OCI-M1 (cell line): ENCODE measurements around the gene CTSL.

Experiments used
- DNase-seq: peaks from one replicate; lab custom pipeline; 2025; lab: John Stamatoyannopoulos, UW

CTSL gene

GRCh38 chr9:87725900-87726709 is at the start of gene CTSL:
Gene CTSL (plus strand): TSS chr9:87726119. CDS start chr9:87727604, 1,485 bp downstream.
- DNase-seq, result peak; percentile 89

- DNase-seq, result no peak
Measured at GRCh38 chr9:87676976-87677775, 48.7 kb upstream of the CTSL start.

GRCh38 chr9:87677776-87678587 is 47.9 kb upstream of the CTSL start:
- DNase-seq, result no peak

- DNase-seq, result peak; percentile 71
Measured at GRCh38 chr9:87678650-87679355, 47.1 kb upstream of the CTSL start.

GRCh38 chr9:87681271-87682061 is 44.5 kb upstream of the CTSL start:
- no peak for DNase-seq

GRCh38 chr9:87682085-87682484 is 43.8 kb upstream of the CTSL start:
- no peak for DNase-seq

GRCh38 chr9:87682618-87683017 is 43.3 kb upstream of the CTSL start:
- no peak for DNase-seq

GRCh38 chr9:87683751-87684626 is 41.9 kb upstream of the CTSL start:
- DNase-seq, result no peak

- peak; percentile 30 for DNase-seq
Measured at GRCh38 chr9:87684627-87685219, 41.2 kb upstream of the CTSL start.

GRCh38 chr9:87685441-87685840 is 40.5 kb upstream of the CTSL start:
- DNase-seq, result no peak

GRCh38 chr9:87685871-87686519 is 39.9 kb upstream of the CTSL start:
- DNase-seq, result no peak

- no peak for DNase-seq
Measured at GRCh38 chr9:87686520-87687090, 39.3 kb upstream of the CTSL start.

GRCh38 chr9:87687207-87687606 is 38.7 kb upstream of the CTSL start:
- no peak for DNase-seq

GRCh38 chr9:87694236-87694755 is 31.6 kb upstream of the CTSL start:
- no peak for DNase-seq

GRCh38 chr9:87695523-87695922 is 30.4 kb upstream of the CTSL start:
- no peak for DNase-seq

GRCh38 chr9:87696641-87697040 is 29.3 kb upstream of the CTSL start:
- DNase-seq, result no peak

GRCh38 chr9:87698069-87698809 is 27.7 kb upstream of the CTSL start:
- no peak for DNase-seq

- no peak for DNase-seq
Measured at GRCh38 chr9:87699835-87700234, 26.1 kb upstream of the CTSL start.
